ENCODE measurements around the gene RAB13. TPM values are rescaled to one million over a fixed set of nuclear protein-coding genes. Genes with fewer than 3 reads are reported as not detected.

The RAB13 gene
- total RNA-seq (2022; extraction: Qiagen RNA extraction), result 134 to 167 TPM (median 137 TPM) in 5 replicates

DNA sequence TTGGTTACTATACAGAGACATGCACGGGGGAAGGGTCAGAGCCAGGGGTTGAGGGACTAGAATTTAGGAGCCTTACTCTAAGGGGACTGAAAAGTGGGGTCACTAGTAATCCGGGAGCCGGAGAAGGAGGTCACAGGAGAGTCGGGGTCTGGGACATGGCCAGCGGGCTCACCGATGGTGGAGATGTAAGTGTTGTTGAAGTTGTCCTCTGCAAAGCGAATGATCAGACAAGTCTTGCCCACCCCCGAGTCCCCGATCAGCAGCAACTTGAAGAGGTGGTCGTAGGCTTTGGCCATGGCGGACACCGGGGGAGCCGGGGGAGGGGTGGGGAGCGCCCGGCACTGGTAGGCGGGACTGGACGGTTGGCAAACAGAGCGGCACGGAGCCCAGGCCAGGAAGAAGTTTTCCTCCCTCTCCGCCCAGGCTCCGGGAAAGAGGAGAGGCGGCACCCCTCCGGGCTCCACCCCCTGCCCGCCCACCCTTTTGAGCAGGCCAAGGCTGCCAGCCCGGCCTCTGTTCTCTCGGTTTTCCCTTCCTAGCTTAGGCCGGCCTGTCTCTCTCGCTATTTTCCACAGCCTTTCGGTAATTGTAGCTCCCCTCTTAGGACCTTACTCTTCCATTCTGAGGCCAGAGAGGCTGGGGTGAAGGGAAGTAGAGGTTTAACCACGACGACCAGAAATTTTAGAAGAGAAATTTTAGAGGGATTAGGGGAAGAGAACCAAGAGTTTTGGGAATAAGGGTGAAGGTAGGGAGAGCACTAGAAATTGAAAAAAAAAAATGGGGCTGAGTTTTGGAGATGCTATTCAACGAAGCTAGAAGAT is at the start of gene RAB13:
Gene RAB13 (minus strand): TSS at position 399 of the 821 bp plus-strand sequence. CDS start 103 bp downstream, at position 296.

DNA sequence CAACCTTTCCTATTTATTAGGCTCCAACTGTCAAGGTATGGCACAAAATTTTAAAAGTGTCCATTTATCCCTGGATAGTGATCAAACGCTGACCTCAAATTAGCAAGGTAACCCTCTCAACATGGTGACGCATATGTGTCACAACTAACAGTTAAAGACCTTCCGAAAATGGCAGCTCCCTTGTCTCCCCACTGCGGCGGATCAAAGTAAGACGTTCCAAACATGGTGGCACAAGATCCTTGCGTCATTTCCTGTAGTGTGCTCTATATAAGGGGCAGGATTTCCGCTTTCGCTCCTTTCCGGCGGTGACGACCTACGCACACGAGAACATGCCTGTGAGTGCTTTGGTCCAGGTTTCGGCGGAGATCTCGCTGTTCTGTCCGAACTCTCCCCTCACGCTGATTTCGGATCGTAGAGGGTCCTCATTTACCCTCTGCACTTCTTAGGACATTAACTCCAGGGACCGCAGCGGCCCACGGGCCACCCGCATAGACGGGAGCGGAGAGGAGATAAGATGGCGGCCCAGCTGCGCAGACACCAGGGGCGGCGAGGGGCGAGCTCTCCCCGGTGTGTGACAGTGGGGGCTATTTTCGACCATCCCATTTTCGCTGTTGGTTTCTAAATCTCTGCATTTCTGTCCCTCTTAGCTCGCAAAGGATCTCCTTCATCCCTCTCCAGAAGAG is 4.5 kb upstream of the RAB13 start, which contains the start of gene RPS27:
Gene RPS27 (plus strand): TSS at position 295 of the 683 bp plus-strand sequence. CDS start 35 bp downstream, at position 330.

DNA sequence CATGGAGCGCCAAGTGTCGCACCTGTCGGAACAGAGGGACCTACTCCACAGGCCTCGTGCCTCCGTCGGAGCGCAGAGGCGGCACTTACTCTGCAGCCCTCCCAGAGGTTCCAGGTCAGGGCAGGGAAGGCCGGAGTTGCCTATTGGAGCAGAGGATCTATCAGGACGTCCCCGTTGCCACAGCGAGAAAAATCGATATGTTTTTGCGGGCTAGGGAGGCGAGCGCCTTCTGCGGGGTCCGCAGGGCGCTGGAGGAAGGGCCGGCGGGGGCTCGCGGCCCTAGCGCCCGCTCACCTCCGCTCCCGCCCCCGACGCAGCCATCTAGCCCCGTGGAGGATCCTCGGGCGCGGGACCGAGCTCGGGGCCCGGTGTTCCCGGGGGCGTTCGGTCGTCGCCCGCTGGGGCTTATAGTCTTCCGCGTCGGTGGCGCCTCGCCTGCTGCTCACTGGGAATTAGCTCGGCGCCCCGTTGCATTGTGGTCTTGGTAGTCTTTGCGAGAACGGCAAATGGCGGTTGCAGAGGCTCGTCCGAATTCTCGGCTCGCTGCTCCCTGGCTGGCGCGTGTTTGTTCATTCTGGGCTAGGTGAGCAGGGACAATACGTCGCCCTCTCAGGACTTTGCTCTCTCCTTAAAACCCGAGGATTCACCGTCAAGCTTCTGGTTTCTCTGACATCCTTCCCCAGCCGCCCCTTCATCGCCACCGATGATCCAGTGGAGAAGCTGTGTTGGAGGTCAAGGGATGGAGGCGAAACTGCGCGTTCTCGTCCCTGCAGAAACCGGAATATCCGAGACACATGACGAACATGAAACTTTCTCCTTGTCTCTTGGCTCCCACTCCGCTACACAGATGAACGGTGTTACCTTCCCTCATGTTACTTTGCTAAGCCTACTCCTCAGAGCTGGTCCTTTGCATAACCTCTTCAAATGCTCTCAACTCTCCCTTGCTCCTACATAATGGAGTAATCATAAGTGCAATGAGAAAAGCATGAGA is 8.6 kb downstream of the RAB13 start, which contains the start of gene JTB:
Gene JTB (minus strand): TSS at position 425 of the 991 bp plus-strand sequence. CDS start 422 bp downstream, at position 3.

DNA sequence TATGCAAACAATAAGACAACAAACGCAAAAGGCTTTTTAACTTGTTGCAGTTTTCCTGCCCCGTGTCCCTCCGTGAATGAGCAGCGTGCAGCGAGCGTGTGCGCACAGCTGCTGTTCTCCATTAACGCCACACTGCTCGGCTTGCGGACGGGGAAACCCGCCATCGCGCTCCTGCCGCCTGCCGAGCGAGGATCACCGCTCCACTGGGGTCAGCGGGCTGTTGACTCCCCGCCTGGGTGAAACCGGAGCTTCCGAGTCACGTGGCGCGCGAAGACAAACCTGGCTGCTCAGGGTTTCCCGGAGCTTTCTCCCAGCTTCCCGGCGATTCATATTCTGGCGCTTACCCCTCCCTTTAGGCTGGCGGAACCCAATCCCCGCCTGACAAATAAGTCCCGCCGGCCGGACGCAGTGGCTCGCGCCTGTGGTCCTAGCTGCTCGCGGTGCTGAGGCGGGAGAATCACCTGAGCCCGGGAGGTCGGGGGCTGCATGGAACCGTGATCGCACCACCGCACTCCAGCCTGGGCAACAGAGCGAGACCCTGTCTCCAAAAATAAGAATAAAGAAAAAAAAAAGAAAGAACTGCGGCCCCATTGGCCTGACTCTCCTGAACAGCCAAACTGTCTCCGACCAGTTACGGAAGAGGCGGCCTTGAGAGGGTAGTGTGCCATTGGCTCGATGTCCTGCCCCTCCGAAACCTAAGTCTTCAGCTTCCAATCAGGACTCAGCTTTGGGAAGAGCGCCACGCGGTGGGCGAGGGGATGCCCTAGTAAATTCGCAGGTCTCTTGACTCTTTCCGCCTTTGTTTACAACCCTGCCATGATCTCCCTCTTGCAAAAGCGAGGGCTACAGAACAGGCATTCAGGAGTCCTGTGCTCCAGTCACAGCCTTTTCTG is 18.8 kb downstream of the RAB13 start, which contains the start of gene CREB3L4:
Gene CREB3L4 (plus strand): TSS at position 796 of the 893 bp plus-strand sequence. CDS start 624 bp downstream, outside the sequence.

DNA sequence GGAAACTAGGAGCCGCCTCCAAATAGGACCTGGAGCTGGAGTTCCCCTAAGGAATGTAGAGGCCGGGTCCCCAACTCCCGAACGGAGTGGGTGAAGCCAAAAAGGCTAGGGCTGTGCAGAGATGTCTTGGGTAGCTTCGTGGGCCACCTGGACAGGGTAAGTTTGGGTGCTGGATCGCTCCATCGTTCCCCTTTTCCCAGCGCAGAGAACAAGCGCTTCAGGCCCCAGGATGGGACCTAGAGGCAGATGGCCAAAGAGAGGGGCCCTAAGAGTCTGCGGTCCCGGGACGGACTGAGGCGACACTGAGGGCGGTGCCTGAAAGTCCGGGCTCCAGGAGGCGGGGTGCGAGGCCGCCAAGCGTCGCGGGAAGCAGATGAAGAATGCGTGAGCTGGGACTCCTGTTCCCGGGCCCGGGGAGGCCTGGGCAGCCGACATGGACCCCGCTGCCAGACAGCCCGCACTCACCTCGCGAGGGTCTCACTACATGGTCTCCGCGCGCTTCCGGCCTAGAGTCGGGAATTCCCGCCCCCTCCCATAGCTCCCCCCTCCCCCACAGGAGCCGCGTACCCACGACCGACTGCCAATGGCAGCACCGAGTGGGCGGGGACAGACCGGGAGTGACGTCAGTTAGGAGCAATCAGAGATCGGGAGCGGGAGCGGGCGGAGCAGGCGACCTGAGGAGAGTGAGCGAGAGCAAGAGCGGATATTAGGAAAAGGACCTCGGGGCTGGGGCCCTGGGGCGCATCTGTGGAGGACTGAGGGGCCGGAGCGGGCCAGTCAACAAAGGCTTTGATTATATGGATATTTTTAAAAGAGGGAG is 22.9 kb downstream of the RAB13 start, which contains the start of gene SLC39A1:
Gene SLC39A1 (minus strand): TSS at position 508 of the 820 bp plus-strand sequence. CDS start 822 bp downstream, outside the sequence.

DNA sequence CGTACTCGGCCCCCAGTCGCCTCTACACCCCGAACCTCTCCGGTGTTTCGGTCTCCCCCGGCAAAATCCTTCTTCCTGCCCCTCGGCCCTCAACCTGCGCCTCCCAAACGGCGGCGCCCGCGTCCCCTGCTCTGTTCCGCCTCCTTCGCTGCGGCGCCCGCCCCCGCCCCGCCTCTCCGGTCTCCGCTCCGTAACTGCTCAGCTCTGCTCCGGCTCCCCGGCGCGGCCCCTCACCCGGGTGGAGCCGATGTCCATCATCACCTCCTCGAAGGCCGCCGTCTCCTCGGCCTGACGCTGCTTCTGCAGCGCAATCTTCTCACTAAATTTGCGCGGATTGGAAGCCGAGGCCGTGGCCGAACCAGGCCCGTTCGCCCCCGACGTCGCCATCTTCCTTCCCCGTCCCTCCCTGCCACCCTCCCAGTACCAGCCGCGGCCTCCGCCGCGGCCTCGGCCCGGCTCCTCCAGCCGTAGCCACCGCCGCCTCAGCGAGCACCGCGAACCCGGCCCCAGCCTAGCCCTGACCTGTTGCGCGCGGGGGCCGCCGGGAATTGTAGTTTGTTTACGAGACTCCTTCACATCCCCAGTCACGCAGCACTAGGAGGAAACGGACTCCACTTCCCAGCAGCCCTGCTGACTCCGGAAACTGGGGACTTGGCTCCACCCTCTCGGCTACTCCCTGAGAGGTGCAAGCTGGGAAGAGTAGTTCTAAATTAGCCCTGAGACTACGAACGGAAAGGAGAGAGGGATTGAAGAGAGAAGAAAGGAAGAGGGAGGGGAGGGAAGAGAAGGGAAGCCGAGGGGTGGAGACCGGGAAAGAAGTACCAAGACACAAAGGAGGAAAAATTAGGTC is 27.8 kb downstream of the RAB13 start, which contains the start of gene CRTC2:
Gene CRTC2 (minus strand): TSS at position 502 of the 850 bp plus-strand sequence. CDS start 115 bp downstream, at position 387.

DNA sequence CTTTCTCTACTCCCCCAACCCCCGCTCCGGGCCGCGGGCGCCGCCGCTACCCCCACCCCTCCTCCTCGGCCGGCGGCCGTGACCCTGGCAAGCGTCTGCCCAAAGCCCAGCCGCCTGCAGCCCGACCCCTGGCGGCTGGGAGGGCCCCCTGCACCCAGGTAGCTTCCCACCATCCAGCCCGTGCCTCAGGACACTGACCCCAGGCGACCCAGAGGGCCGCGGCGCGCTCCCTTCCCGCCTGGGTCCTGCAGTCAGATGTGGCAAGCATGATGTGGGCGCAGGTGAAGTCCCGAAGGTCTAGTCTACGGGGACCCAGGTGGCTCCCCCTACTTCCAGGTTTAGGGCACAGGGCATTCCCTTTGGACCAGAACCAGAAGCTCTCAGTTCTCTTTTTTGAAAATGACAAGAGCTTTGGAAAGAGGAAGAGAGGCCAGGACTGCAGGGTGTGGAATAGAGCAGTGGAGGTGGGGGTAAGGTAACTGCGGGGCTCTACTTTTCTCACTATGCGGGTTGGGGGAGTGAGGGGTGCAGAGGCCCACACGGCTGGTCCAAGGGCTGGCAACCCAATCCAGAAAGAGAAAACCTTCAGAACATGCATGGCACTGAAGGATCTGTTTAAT is 39.4 kb downstream of the RAB13 start, which contains the start of gene DENND4B:
Gene DENND4B (minus strand): TSS at position 97 of the 620 bp plus-strand sequence. CDS start 2,344 bp downstream, outside the sequence.

Other genes with a start within 250 kb of the RAB13 start
- 1.1 to 2.0 TPM (median 1.5 TPM) in 5 replicates for gene SLC27A3, start 210.9 kb downstream of the RAB13 start, total RNA-seq (2022; extraction: Qiagen RNA extraction)
- gene GATAD2B, start 63.4 kb downstream of the RAB13 start, total RNA-seq (2022; extraction: Qiagen RNA extraction), result 9.4 to 15.3 TPM (median 13.0 TPM) in 5 replicates
- 17.7 to 37.6 TPM (median 30.9 TPM) in 5 replicates for gene DENND4B, start 39.6 kb downstream of the RAB13 start, total RNA-seq (2022; extraction: Qiagen RNA extraction)
- gene CRTC2, start 27.7 kb downstream of the RAB13 start, total RNA-seq (2022; extraction: Qiagen RNA extraction), result 28.6 to 41.0 TPM (median 38.1 TPM) in 5 replicates
- gene SLC39A1, start 22.8 kb downstream of the RAB13 start, total RNA-seq (2022; extraction: Qiagen RNA extraction), result 151 to 158 TPM (median 154 TPM) in 5 replicates
- gene CREB3L4, start 18.4 kb downstream of the RAB13 start, total RNA-seq (2022; extraction: Qiagen RNA extraction), result 7.8 to 9.0 TPM (median 8.5 TPM) in 5 replicates
- 106 to 145 TPM (median 124 TPM) in 5 replicates for gene JTB, start 8.7 kb downstream of the RAB13 start, total RNA-seq (2022; extraction: Qiagen RNA extraction)
- gene RPS27, start 4.4 kb upstream of the RAB13 start, total RNA-seq (2022; extraction: Qiagen RNA extraction), result 4,020 to 8,257 TPM (median 4,087 TPM) in 5 replicates
- gene NUP210L, start 168.7 kb upstream of the RAB13 start, total RNA-seq (2022; extraction: Qiagen RNA extraction), result 0.02 to 0.06 TPM in 2 of 5 replicates, not detected in the others
- gene TPM3, start 205.8 kb upstream of the RAB13 start, total RNA-seq (2022; extraction: Qiagen RNA extraction), result 480 to 593 TPM (median 541 TPM) in 5 replicates
- gene CFAP141, start 220.0 kb upstream of the RAB13 start, total RNA-seq (2022; extraction: Qiagen RNA extraction), result 0.34 TPM in 1 of 5 replicates, not detected in the others
- gene UBAP2L, start 234.6 kb upstream of the RAB13 start, total RNA-seq (2022; extraction: Qiagen RNA extraction), result 91.5 to 130 TPM (median 125 TPM) in 5 replicates